Activated T-helper 2 cell treated with anti-CD3 and anti-CD28 coated beads, Interferon-gamma antibody, Interleukin-2, Interleukin-4, amounts not matched to agents 10 μg/mL and 5 μg/mL and 100 μg/mL, durations not matched to agents 14 hours and 24 hours and 36 hours (primary cell): Measurements from ENCODE around the gene MEIOSIN. TPM values are rescaled to one million over a fixed set of nuclear protein-coding genes. Genes with fewer than 3 reads are reported as not detected.
A peak's percentile ranks its signal among the peaks of the same experiment; 100 is the strongest.
"Not testable (repeated sequence)": the region's sequence is repeated elsewhere in the genome, so short reads cannot be mapped to it uniquely, and the experiment has no call there.

Source experiments
- DNase-seq: peaks from one replicate; pipeline ENCODE4 v3.0.0; 2021; ENCODE audit warnings: low spot score
- H3K27ac Mint-ChIP-seq: one replicate; pipeline ENCODE4 v1.8.0; 2021; ENCODE audit warnings: mixed read lengths
- H3K27me3 Mint-ChIP-seq: one replicate; pipeline ENCODE4 v1.8.0; 2021; ENCODE audit warnings: low read depth, mixed read lengths
- H3K36me3 Mint-ChIP-seq: one replicate; pipeline ENCODE4 v1.8.0; 2021; ENCODE audit warnings: low read depth, mixed read lengths
- H3K4me1 Mint-ChIP-seq: one replicate; pipeline ENCODE4 v1.8.0; 2021; ENCODE audit warnings: low read depth, mixed read lengths
- H3K4me3 Mint-ChIP-seq: one replicate; pipeline ENCODE4 v1.8.0; 2021; ENCODE audit warnings: low read depth, mild to moderate bottlenecking, moderate library complexity, mixed read lengths
- H3K9me3 Mint-ChIP-seq: one replicate; pipeline ENCODE4 v1.8.0; 2021; ENCODE audit warnings: mixed read lengths
- intact Hi-C: fragments of 100-400 bp; cut with micrococcal nuclease; formaldehyde crosslinking; loops from one replicate; pipeline ENCODE4 v1.15.1; 2023
- total RNA-seq: library from RNA; stranded (reverse); gene quantifications from 2 replicates; pipeline ENCODE4 v1.2.3, GENCODE V29; 2022

Gene MEIOSIN
- total RNA-seq: not detected in 2 replicates

DNA sequence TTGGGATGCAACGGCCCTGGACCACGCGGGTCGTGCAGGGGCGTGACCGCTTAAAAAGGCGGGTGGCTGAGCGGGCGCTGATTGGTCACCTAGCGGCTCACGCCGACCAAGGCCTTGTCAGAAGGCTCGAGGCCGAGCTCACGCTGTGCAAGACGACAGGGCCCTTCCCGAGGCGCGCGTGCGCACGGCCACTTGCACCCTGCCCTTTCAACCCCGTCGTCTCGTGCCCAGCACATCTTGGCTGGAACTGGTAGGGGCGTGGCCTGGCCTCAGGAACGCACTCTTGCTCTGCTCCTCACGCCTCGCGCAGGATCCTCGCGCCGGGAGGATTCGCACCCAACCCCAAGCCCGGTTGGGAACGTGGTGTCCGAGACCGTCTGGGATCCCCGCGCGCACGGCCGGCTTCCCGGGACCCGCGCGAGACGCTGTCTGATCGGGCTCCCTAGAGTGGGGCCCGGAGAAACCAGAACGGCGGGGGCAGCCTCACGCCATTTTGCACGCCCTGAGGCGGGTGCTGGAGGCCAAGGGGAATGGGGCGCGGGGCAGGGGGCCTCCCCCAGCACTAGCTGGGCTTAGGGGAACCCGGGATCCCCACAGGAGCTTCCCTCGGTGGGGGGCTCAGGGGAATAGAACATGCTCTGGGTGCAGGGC lies at the start of gene MEIOSIN:
Gene MEIOSIN, plus strand, starts transcription at position 280 of the 651 bp plus-strand sequence. CDS start 1,938 bp downstream, outside the sequence.
- no peak within 1 kb of the TSS for H3K27ac Mint-ChIP-seq
- H3K36me3 Mint-ChIP-seq: peaks cover 4% of the 10 kb centered on the region
- H3K4me3 Mint-ChIP-seq: no peak within 1 kb of the TSS
- H3K4me1 Mint-ChIP-seq: peaks cover 13% of the 10 kb centered on the region
- intact Hi-C loops: loop anchor here (5.0 kb wide), 1 partner anchor 129 kb away; the partner anchor contains the start of genes FOXA3 and SYMPK
- H3K9me3 Mint-ChIP-seq: no peaks in the 10 kb centered on the region
- DNase-seq: no peak
- peaks cover 3% of the 10 kb centered on the region for H3K27me3 Mint-ChIP-seq

- H3K27me3 Mint-ChIP-seq, H3K27ac Mint-ChIP-seq, intact Hi-C loops, H3K9me3 Mint-ChIP-seq, DNase-seq, H3K4me3 Mint-ChIP-seq: not testable (repeated sequence)
- Mint-ChIP-seq H3K36me3 (peaks cover 63% of the 10 kb centered on the region), H3K4me1 (peaks cover 10% of the 10 kb centered on the region)
Measured at GRCh38 chr19:45685045-45685444, 48.2 kb upstream of the MEIOSIN start.

DNA sequence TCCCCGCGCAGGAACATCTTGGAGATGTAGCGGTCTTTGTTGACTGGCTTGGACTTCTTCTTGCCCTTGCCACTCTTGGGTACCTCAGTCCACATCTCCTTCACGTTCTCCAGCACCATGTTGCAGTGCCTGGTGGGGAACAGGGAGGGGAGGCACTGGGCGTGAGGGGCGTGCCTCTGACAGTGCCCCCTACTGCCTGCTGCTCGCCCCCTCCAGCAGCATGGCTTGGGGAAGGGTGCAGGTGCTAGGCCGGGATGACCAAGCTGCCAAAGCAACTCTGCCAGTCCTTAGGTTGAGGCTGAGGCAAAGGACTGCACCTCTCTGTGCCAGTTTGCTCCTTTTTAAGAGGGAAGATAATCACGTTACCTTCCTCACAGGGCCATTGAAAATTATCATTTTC lies 45.6 kb upstream of the MEIOSIN start:
- Mint-ChIP-seq H3K36me3 (peaks cover 69% of the 10 kb centered on the region), H3K4me1 (peaks cover 8% of the 10 kb centered on the region), H3K27ac (no peak overlapping the region), H3K4me3 (no peak overlapping the region), H3K9me3 (no peaks in the 10 kb centered on the region), H3K27me3 (no peaks in the 10 kb centered on the region)
- intact Hi-C loops: no loop called here
- DNase-seq: no peak

GRCh38 chr19:45691516-45692186 lies 41.6 kb upstream of the MEIOSIN start, which contains the start of gene SNRPD2:
TSS of gene SNRPD2 (minus strand) at chr19:45691953. CDS start at chr19:45691888, 65 bp downstream.
- peak; percentile 94 for DNase-seq
- Mint-ChIP-seq H3K27ac (peak within 1 kb of the TSS; percentile 99), H3K36me3 (peaks cover 61% of the 10 kb centered on the region), H3K4me3 (peak within 1 kb of the TSS; percentile 94), H3K4me1 (peaks cover 14% of the 10 kb centered on the region), H3K27me3 (no peaks in the 10 kb centered on the region), H3K9me3 (no peaks in the 10 kb centered on the region)
- intact Hi-C loops: loop anchor here (1.0 to 5.0 kb wide), 8 partner anchors 14 to 184 kb away; partner anchors contain the start of genes FBXO46, OPA3, SIX5 and SYMPK

- intact Hi-C loops: loop anchor here (1.0 to 5.0 kb wide), 8 partner anchors 15 to 185 kb away; partner anchors contain the start of genes FBXO46, OPA3, SIX5 and SYMPK
- H3K27me3 Mint-ChIP-seq: no peaks in the 10 kb centered on the region
- DNase-seq: peak; percentile 98
- H3K36me3 Mint-ChIP-seq: peaks cover 57% of the 10 kb centered on the region
- peaks cover 14% of the 10 kb centered on the region for H3K4me1 Mint-ChIP-seq
- peak within 1 kb of the TSS; percentile 94 for H3K4me3 Mint-ChIP-seq
- H3K27ac Mint-ChIP-seq: peak within 1 kb of the TSS; percentile 99
- H3K9me3 Mint-ChIP-seq: no peaks in the 10 kb centered on the region
Measured at GRCh38 chr19:45692187-45693105, 40.8 kb upstream of the MEIOSIN start, which contains the start of gene QPCTL. TSS of gene QPCTL (plus strand) at chr19:45692666. CDS start at chr19:45692704, 38 bp downstream.

DNA sequence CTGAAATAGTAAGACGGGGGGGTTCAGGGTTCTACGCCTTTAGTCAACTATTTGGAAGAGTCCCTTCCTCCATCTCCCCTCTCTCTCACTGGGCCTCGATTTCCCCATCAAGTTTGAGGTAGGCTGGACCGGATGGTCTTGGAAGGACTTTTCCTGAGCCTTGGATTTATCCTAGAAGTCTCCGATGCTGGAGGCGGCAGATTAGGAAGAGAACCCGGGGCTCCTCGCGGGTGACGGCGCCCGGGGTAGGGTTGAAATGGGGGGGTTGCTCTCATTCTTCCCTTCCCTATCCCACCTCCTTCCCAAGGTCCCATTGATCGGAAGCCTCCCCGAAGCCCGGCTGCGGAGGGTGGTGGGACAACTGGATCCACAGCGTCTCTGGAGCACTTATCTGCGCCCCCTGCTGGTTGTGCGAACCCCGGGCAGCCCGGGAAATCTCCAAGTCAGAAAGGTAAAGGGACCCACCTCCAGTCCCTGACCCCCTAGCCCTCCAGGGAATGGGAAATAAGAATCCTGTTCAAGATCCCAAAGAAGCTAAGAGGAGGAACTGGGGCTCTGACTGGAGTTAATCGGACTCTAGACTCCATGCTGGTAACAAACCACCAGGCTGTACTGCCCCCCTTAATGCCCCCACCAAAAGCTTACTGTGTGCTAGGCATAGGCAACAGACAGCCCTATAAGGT lies 40.0 kb upstream of the MEIOSIN start:
- peak; percentile 70 for DNase-seq
- peaks cover 17% of the 10 kb centered on the region for H3K4me1 Mint-ChIP-seq
- H3K9me3 Mint-ChIP-seq: no peaks in the 10 kb centered on the region
- H3K4me3 Mint-ChIP-seq: peak overlapping the region; percentile 94
- peak overlapping the region; percentile 99 for H3K27ac Mint-ChIP-seq
- intact Hi-C loops: loop anchor here (2.0 to 5.0 kb wide), 4 partner anchors 38 to 186 kb away; partner anchors contain the start of genes FBXO46, OPA3, SIX5 and VASP
- H3K27me3 Mint-ChIP-seq: no peaks in the 10 kb centered on the region
- peaks cover 54% of the 10 kb centered on the region for H3K36me3 Mint-ChIP-seq

GRCh38 chr19:45701676-45702075 lies 31.6 kb upstream of the MEIOSIN start:
- H3K4me1 Mint-ChIP-seq: peaks cover 3% of the 10 kb centered on the region
- H3K36me3 Mint-ChIP-seq: peaks cover 41% of the 10 kb centered on the region
- intact Hi-C loops: no loop called here
- DNase-seq: no peak
- no peak overlapping the region for H3K27ac Mint-ChIP-seq
- no peaks in the 10 kb centered on the region for H3K27me3 Mint-ChIP-seq
- H3K4me3 Mint-ChIP-seq: no peak overlapping the region
- no peaks in the 10 kb centered on the region for H3K9me3 Mint-ChIP-seq

- DNase-seq: no peak
- H3K27ac Mint-ChIP-seq: no peak overlapping the region
- no peaks in the 10 kb centered on the region for H3K9me3 Mint-ChIP-seq
- intact Hi-C loops: no loop called here
- no peaks in the 10 kb centered on the region for H3K4me1 Mint-ChIP-seq
- no peak overlapping the region for H3K4me3 Mint-ChIP-seq
- H3K27me3 Mint-ChIP-seq: no peaks in the 10 kb centered on the region
- H3K36me3 Mint-ChIP-seq: peaks cover 43% of the 10 kb centered on the region
Measured at GRCh38 chr19:45705115-45705514, 28.1 kb upstream of the MEIOSIN start.

DNA sequence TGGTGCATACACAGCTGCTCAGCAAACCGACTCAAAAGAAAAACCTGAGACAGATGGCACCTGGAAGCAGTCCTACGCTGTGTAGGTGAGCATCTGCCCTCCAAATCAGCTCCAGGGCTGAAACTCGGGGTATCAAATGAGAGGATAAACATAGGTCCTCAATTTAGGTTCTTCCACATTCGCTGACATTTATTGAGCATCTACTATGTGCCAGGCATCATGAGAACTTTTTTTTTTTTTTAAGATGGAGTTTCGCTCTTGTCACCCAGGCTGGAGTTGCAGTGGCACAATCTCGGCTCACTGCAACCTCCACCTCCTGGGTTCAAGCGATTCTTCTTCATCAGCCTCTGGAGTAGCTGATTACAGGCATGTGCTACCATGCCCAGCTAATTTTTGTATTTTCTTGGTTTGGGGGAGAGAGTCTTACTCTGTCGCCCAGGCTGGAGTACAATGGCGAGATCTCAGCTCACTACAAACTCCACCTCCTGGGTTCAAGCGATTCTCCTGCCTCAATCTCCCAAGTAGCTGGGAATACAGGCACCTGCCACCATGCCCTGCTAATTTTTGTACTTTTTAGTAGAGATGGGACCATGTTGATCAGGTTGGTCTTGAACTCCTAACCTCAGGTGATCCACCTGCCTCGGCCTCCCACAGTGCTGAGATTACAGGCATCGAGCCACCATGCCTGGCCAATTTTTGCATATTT lies 27.4 kb upstream of the MEIOSIN start:
- DNase-seq: no peak
- intact Hi-C loops: no loop called here
- Mint-ChIP-seq H3K9me3 (no peaks in the 10 kb centered on the region), H3K27ac (no peak overlapping the region), H3K36me3 (peaks cover 48% of the 10 kb centered on the region), H3K4me3 (no peak overlapping the region), H3K4me1 (peaks cover 3% of the 10 kb centered on the region), H3K27me3 (no peaks in the 10 kb centered on the region)

DNA sequence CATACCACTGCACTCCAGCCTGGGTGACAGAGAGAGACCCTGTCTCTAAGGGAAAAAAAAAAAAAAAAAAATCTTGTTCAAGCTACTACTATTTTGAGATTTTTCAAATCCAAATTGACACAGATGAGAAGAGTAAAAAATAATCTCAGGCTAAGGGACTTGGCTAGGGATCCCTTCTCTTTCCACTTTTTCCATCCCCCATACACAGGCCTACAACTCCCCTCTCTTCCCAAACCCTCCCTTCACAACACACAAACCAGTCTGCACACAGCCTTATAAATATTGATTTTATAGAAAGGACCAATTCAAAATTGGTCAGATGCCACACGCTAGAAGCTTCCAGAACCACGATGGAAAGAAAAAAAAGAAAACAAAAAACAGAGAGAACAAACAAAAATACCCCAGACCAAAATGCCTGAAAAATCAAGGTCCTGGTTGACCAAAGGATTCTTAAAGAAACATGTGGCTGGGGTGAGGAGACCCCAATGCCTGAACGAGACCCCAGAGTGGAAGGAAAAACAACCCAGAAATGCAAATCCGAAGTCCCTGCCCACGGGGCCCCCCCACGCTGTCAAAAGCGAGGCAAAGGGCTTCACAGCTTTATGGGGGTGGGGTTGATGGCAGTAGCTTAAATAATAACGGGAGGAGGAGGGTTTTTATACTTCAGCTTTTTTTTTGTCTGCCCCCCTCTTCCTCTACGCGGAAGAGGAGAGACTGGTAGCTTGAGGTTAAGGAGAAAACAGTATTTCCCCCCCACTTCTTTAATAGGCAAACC lies 22.7 kb upstream of the MEIOSIN start:
- Mint-ChIP-seq H3K27me3 (no peaks in the 10 kb centered on the region), H3K4me1 (peaks cover 6% of the 10 kb centered on the region), H3K36me3 (peaks cover 25% of the 10 kb centered on the region), H3K4me3 (no peak overlapping the region), H3K9me3 (no peaks in the 10 kb centered on the region), H3K27ac (peak overlapping the region; percentile 52)
- intact Hi-C loops: no loop called here
- DNase-seq: no peak
